Right ventricle myocardium inferior (tissue), 1 donor: ENCODE measurements around the gene SNRNP25. TPM values are rescaled to one million over a fixed set of nuclear protein-coding genes. Genes with fewer than 3 reads are reported as not detected.
"Not testable (repeated sequence)": the region's sequence is repeated elsewhere in the genome, so short reads cannot be mapped to it uniquely, and the experiment has no call there.

Source experiments
- ATAC-seq: fragments of 200-7000 bp; cut with Tn5 transposase; one replicate; pipeline ENCODE4 v1.9.1; 2020; ENCODE audit warnings: mild to moderate bottlenecking, moderate library complexity
- DNase-seq: peaks from one replicate; pipeline ENCODE4 v3.0.0; 2021; ENCODE audit errors: missing footprints
- intact Hi-C: fragments of 100-400 bp; cut with DNase I; formaldehyde crosslinking; loops from one replicate; pipeline ENCODE4 v1.11.0; 2022
- total RNA-seq: library from RNA; stranded (reverse); fragmentation: NEBNext Ultra II Directional; extraction: Animal tissue kit (Norgen Biotek cat#: 25700); gene quantifications from one replicate; pipeline ENCODE4 v1.2.1, GENCODE V29; 2021
- donor health status: DM: no; HTN: yes; CAD: no; lungs with severe emphysema.

SNRNP25 gene
- total RNA-seq, 1 donor from 2014 or later: 80.7 TPM

- DNase-seq (no peak), ATAC-seq (no peak)
- intact Hi-C loops: no loop called here
Measured at GRCh38 chr16:38941-39892, 14.4 kb upstream of the SNRNP25 start.

- no peak for DNase-seq
- ATAC-seq: peak; percentile 73
- intact Hi-C loops: no loop called here
Measured at GRCh38 chr16:41439-42068, 12.1 kb upstream of the SNRNP25 start.

- intact Hi-C loops: no loop called here
- DNase-seq (no peak), ATAC-seq (peak; percentile 7)
Measured at GRCh38 chr16:42069-42457, 11.6 kb upstream of the SNRNP25 start.

- DNase-seq (no peak), ATAC-seq (no peak)
- intact Hi-C loops: no loop called here
Measured at GRCh38 chr16:42691-43090, 10.9 kb upstream of the SNRNP25 start.

GRCh38 chr16:43294-43693, 10.3 kb upstream of the SNRNP25 start:
- ATAC-seq (no peak), DNase-seq (no peak)
- intact Hi-C loops: no loop called here

GRCh38 chr16:44655-45054, 9.0 kb upstream of the SNRNP25 start:
- ATAC-seq (no peak), DNase-seq (peak; percentile 2)
- intact Hi-C loops: no loop called here

- DNase-seq: no peak
- intact Hi-C loops: no loop called here
- no peak for ATAC-seq
Measured at GRCh38 chr16:45454-45853, 8.2 kb upstream of the SNRNP25 start.

GRCh38 chr16:46510-46909, 7.1 kb upstream of the SNRNP25 start:
- intact Hi-C loops, DNase-seq, ATAC-seq: not testable (repeated sequence)

- ATAC-seq: no peak
- intact Hi-C loops: no loop called here
- peak; percentile 35 for DNase-seq
Measured at GRCh38 chr16:47234-47633, 6.4 kb upstream of the SNRNP25 start.

GRCh38 chr16:50769-51591, 2.6 kb upstream of the SNRNP25 start:
- no peak for ATAC-seq
- DNase-seq: no peak
- intact Hi-C loops: no loop called here

- no peak for DNase-seq
- intact Hi-C loops: no loop called here
- ATAC-seq: no peak
Measured at GRCh38 chr16:54237-54581, 581 bp downstream of the SNRNP25 start.

- ATAC-seq: no peak
- DNase-seq: peak; percentile 28
- intact Hi-C loops: no loop called here
Measured at GRCh38 chr16:55571-56136, 2.0 kb downstream of the SNRNP25 start.

- ATAC-seq: no peak
- intact Hi-C loops: no loop called here
- peak; percentile 30 for DNase-seq
Measured at GRCh38 chr16:56231-56927, 2.8 kb downstream of the SNRNP25 start.

- intact Hi-C loops: no loop called here
- ATAC-seq (no peak), DNase-seq (peak; percentile 13)
Measured at GRCh38 chr16:57711-58110, 4.1 kb downstream of the SNRNP25 start.

- DNase-seq (peak; percentile 33), ATAC-seq (no peak)
- intact Hi-C loops: no loop called here
Measured at GRCh38 chr16:58491-59439, 5.1 kb downstream of the SNRNP25 start.

GRCh38 chr16:59440-60059, 5.9 kb downstream of the SNRNP25 start:
- no peak for ATAC-seq
- peak; percentile 44 for DNase-seq
- intact Hi-C loops: no loop called here

GRCh38 chr16:60166-60565, 6.5 kb downstream of the SNRNP25 start:
- intact Hi-C loops: no loop called here
- DNase-seq: peak; percentile 53
- no peak for ATAC-seq
